ENCODE results near the gene CETN3. TPM values are rescaled to one million over a fixed set of nuclear protein-coding genes. Genes with fewer than 3 reads are reported as not detected.

The CETN3 gene
- 10 to 100 TPM; 33.4 to 34.7 TPM for total RNA-seq

DNA sequence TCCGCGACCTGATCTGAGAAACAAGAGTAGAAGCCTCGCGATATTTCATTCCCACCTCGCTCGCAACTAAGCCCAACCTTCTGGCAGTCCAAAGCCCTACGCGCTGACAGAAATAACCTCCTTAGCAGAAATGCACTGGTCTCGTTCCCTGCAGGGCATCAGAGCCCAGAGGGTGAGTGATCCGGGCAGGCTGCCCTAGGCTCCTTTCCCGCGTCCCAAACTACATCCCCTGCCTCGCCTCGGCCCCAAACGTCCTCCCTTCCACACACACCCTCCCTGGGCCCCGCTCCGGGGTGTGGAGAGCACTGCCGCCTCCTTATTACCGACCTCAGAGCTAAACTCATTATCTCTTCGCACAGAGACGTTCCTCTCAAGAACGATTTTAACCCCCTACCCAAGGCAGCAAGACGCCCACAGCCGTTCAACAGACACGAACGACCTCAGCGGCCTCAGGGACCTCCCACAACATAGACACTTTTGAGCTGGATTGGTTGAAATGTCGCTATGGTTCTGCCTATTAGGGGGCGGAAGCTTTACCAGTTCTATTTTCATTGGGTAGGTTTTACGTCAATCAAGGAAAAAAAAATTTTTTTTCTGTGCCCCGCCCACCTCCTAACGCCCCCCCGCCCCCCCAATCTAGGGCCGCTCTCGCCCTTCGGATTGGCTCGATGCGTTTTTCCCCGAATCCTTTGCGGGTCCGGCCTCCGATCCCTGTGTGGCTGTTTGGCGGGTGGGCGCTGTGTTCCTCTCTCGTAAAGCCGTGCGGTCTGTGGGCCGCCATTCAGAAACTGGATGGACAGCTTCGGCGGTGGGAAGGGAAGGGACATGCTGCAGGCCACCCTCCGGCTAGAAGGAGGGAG is at the start of gene CETN3:
Gene CETN3, minus strand, starts transcription at position 439 of the 860 bp plus-strand sequence. Its CDS starts 95 bp downstream, at position 344.
- H3K9me3 Mint-ChIP-seq, result no peaks in the 10 kb centered on the region
- no peak within 1 kb of the TSS for H3K27ac Mint-ChIP-seq
- CTCF ChIA-PET, result interaction anchor here (0.7 to 3.4 kb wide), 11 partner anchors 8 to 122 kb away, joined by 3 to 12 read pairs (median 4); partner anchors contain the start of genes LYSMD3, MBLAC2 and POLR3G
- H3K4me1 Mint-ChIP-seq, result peaks cover 19% of the 10 kb centered on the region
- POLR2A ChIA-PET, result interaction anchor here (0.7 to 3.7 kb wide), 18 partner anchors 9 to 974 kb away, joined by 3 to 55 read pairs (median 7); partner anchors contain the start of genes ARRDC3, LYSMD3, MBLAC2 and POLR3G
- H3K27me3 Mint-ChIP-seq, result no peaks in the 10 kb centered on the region
- H3K4me3 Mint-ChIP-seq, result no peak within 1 kb of the TSS
- peak; percentile 91 for DNase-seq
- peaks cover 16% of the 10 kb centered on the region for H3K36me3 Mint-ChIP-seq (ENCODE audit: low read depth)

GRCh38 chr5:90446961-90447360 is 37.4 kb upstream of the CETN3 start:
- no peak for DNase-seq
- Mint-ChIP-seq H3K4me1 (no peaks in the 10 kb centered on the region), H3K27me3 (no peaks in the 10 kb centered on the region), H3K9me3 (no peaks in the 10 kb centered on the region), H3K4me3 (no peak overlapping the region), H3K36me3 (ENCODE audit: low read depth) (no peaks in the 10 kb centered on the region), H3K27ac (no peak overlapping the region)
- CTCF ChIA-PET, result no interaction called here
- POLR2A ChIA-PET, result no interaction called here

DNA sequence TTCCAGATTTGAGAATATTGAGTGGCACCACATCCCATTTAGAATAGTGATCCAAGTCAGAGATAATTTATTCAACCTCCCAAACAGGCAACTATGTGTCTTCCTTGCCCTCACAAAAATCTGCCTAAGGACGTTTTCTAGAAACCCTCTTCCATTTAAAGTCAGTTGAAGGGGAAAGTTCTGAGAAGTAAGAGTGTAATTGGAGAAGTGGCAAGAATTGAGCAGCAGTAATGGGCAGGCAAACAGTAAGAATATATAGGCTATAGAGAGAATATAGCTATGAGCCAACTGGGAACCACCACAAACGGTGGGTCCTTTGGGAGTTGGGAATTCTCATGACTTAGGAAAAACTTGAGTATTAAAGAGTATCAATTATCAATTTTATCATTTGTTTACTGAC is 31.1 kb upstream of the CETN3 start:
- CTCF ChIA-PET, result interaction anchor here (1.2 to 5.8 kb wide), 3 partner anchors 32 to 343 kb away, joined by 3 to 54 read pairs (median 25); partner anchors contain the start of gene LYSMD3
- Mint-ChIP-seq H3K4me3 (no peak overlapping the region), H3K4me1 (peaks cover 9% of the 10 kb centered on the region), H3K36me3 (ENCODE audit: low read depth) (no peaks in the 10 kb centered on the region), H3K27ac (no peak overlapping the region), H3K9me3 (no peaks in the 10 kb centered on the region), H3K27me3 (peaks cover 1% of the 10 kb centered on the region)
- POLR2A ChIA-PET, result interaction anchor here (4.6 kb wide), 1 partner anchor 31 kb away, joined by 21 read pairs; the partner anchor contains the start of gene CETN3
- no peak for DNase-seq

DNA sequence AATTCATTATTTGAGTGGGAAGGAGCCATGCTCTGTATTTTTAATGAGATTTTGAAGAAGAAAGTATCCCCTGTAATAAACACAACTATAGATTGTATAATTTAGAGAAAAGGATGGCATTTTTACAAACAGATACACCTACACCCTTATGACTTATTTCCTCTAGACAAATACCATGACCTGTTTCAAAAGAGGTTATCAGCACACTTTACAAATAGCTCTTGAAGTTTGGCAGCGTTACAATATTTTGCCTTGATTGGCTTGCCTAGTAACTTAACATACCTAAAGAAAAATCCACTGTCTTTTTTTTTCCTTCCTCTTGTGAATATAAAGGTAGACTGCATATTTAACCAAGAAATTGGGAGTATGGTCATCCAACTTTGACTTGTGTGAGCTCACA is 28.5 kb upstream of the CETN3 start:
- ChIA-PET CTCF (interaction anchor here (0.6 to 5.8 kb wide), 7 partner anchors 11 to 346 kb away, joined by 3 to 54 read pairs (median 8); partner anchors contain the start of genes LYSMD3, MBLAC2 and POLR3G), POLR2A (interaction anchor here (0.9 to 4.6 kb wide), 2 partner anchors 13 to 28 kb away, joined by 3 to 21 read pairs; partner anchors contain the start of gene CETN3)
- no peak overlapping the region for H3K27ac Mint-ChIP-seq
- H3K9me3 Mint-ChIP-seq, result no peaks in the 10 kb centered on the region
- peaks cover 9% of the 10 kb centered on the region for H3K4me1 Mint-ChIP-seq
- no peak for DNase-seq
- no peaks in the 10 kb centered on the region for H3K36me3 Mint-ChIP-seq (ENCODE audit: low read depth)
- H3K27me3 Mint-ChIP-seq, result peaks cover 1% of the 10 kb centered on the region
- no peak overlapping the region for H3K4me3 Mint-ChIP-seq

DNA sequence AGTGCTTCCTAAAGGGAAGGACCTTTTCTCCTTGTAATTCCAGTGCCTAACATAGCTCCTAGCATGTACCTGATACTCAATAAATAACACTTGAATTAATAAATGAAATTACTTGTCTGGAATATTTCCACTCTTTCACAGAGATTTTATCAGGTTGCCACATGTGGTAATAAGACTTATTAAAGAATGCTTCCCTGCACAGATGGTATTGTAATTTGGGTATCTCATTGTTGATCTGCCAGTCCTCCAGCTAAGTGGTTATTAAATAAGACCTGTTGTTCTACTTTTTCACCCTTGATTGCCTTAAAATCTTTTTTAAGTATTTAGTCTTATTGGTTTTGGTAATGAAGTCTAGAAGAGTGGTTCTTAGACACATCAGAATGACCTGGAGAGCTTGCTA is 28.1 kb upstream of the CETN3 start:
- Mint-ChIP-seq H3K9me3 (no peaks in the 10 kb centered on the region), H3K36me3 (ENCODE audit: low read depth) (no peaks in the 10 kb centered on the region), H3K4me1 (peaks cover 9% of the 10 kb centered on the region), H3K4me3 (no peak overlapping the region), H3K27ac (no peak overlapping the region), H3K27me3 (peaks cover 1% of the 10 kb centered on the region)
- ChIA-PET POLR2A (interaction anchor here (0.9 kb wide), 1 partner anchor 14 kb away, joined by 3 read pairs; no protein-coding TSS in a partner anchor), CTCF (interaction anchor here (0.6 to 5.8 kb wide), 6 partner anchors 14 to 346 kb away, joined by 3 to 54 read pairs (median 10); partner anchors contain the start of genes LYSMD3, MBLAC2 and POLR3G)
- DNase-seq, result no peak

DNA sequence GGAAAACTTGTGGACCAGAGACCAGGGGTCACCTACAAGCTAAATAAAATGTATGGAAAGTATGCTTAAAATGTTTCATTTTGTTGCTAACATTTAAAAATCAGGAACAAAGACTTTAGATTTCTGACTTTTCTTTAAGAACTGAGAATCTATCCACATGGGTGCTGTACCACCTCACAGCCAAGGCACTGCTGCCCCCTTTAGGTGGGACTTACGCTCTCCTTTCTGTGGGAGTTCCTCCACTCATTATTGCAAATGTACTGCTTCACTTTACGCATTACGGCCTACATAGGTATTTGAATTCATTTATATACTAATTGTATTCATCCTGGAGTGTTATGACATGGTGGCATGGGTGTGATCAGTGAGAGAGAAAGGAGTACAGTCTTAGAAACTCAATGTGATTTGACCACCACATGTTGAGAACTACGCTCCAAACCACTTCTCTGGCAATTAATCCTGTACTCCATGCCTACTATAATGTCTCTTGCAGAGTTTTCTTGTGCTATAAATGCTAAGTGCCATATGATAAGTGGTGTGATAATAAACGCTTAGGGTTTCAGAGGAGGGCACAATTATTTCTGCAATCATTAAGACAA is 24.7 kb upstream of the CETN3 start:
- CTCF ChIA-PET, result interaction anchor here (0.6 kb wide), 1 partner anchor 418 kb away, joined by 3 read pairs; no protein-coding TSS in a partner anchor
- no peak overlapping the region for H3K27ac Mint-ChIP-seq
- no peaks in the 10 kb centered on the region for H3K4me1 Mint-ChIP-seq
- POLR2A ChIA-PET, result no interaction called here
- H3K4me3 Mint-ChIP-seq, result no peak overlapping the region
- H3K9me3 Mint-ChIP-seq, result no peaks in the 10 kb centered on the region
- DNase-seq, result peak; percentile 37
- H3K27me3 Mint-ChIP-seq, result peaks cover 12% of the 10 kb centered on the region
- H3K36me3 Mint-ChIP-seq (ENCODE audit: low read depth), result no peaks in the 10 kb centered on the region

DNA sequence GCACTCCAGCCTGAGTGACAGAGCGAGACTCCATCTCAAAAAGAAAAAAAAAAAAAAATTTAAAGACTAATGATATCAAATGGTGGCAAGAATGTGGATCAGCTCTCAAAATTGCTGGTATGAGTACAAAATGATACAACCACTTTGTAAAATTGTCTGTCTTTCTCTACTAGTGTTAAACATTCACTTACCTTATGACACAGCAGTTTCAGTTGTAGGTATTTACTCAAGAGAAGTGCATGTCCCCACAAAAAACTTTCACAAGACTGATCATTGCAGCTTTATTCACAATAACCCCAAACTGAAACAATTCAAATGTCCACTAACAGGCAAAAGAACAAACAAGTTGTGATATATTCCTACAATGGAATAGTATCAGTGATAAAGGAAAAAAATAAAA is 14.7 kb upstream of the CETN3 start:
- ChIA-PET CTCF (no interaction called here), POLR2A (no interaction called here)
- no peaks in the 10 kb centered on the region for H3K9me3 Mint-ChIP-seq
- H3K27ac Mint-ChIP-seq, result no peak overlapping the region
- H3K4me1 Mint-ChIP-seq, result no peaks in the 10 kb centered on the region
- no peaks in the 10 kb centered on the region for H3K36me3 Mint-ChIP-seq (ENCODE audit: low read depth)
- H3K27me3 Mint-ChIP-seq, result peaks cover 26% of the 10 kb centered on the region
- no peak for DNase-seq
- no peak overlapping the region for H3K4me3 Mint-ChIP-seq

GRCh38 chr5:90421136-90421535 is 11.6 kb upstream of the CETN3 start:
- CTCF ChIA-PET, result no interaction called here
- Mint-ChIP-seq H3K27me3 (peaks cover 21% of the 10 kb centered on the region), H3K9me3 (no peaks in the 10 kb centered on the region), H3K27ac (no peak overlapping the region), H3K36me3 (ENCODE audit: low read depth) (no peaks in the 10 kb centered on the region), H3K4me3 (no peak overlapping the region), H3K4me1 (no peaks in the 10 kb centered on the region)
- POLR2A ChIA-PET, result interaction anchor here (1.5 kb wide), 1 partner anchor 11 kb away, joined by 11 read pairs; the partner anchor contains the start of gene CETN3
- no peak for DNase-seq

DNA sequence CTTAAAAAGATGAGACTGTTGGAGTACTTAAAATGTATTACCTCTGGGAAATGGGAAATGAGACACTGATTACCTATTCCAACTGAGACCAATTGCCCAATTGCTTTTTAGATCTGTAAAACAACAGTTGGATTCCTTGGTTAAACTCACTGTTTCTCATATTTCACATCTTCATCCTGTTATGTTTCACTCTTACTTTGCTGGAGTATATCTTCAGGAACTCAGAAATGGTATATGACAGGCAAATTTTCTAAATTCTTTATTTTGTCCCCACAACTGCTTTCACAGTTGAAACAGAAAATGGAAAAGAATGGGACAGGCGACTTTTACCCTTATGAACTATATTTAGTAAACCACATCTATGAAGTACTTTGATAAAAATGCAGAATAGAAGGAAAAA is 8.7 kb upstream of the CETN3 start:
- Mint-ChIP-seq H3K27ac (no peak overlapping the region), H3K4me1 (no peaks in the 10 kb centered on the region), H3K4me3 (no peak overlapping the region), H3K36me3 (ENCODE audit: low read depth) (no peaks in the 10 kb centered on the region), H3K27me3 (peaks cover 16% of the 10 kb centered on the region), H3K9me3 (no peaks in the 10 kb centered on the region)
- no peak for DNase-seq
- ChIA-PET CTCF (no interaction called here), POLR2A (no interaction called here)

DNA sequence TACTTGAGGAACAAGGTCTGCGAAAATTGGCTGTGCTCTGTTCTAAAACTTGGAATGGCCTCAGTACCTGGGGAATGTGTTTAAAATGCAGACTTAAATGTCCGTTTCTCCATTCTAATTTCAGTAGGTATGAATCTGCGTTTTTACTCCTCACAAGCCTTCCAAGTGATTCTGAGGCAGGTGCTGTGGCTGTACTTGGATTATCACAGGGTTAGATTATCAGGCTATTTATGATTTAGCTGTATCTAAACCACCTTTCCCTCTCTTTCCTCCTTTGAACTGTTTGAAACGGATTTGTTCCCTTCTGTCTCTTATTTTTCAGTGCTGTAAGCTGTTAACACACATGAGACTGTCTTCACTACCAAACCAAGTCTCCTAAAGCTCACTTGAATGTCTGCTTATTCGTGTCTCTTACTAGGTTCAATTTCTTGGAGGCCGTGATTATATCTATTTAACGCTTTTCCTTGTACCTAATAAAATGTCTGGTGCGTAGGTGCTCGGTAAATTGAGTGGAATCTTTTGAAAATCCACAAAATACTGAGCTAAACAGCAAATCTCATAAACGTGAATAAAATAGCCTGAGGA is 714 bp upstream of the CETN3 start:
- no peak overlapping the region for H3K27ac Mint-ChIP-seq
- CTCF ChIA-PET, result interaction anchor here (0.7 to 3.4 kb wide), 10 partner anchors 9 to 121 kb away, joined by 3 to 12 read pairs (median 4); partner anchors contain the start of genes LYSMD3, MBLAC2 and POLR3G
- no peak overlapping the region for H3K4me3 Mint-ChIP-seq
- no peaks in the 10 kb centered on the region for H3K9me3 Mint-ChIP-seq
- H3K27me3 Mint-ChIP-seq, result no peaks in the 10 kb centered on the region
- peaks cover 17% of the 10 kb centered on the region for H3K4me1 Mint-ChIP-seq
- H3K36me3 Mint-ChIP-seq (ENCODE audit: low read depth), result peaks cover 12% of the 10 kb centered on the region
- POLR2A ChIA-PET, result interaction anchor here (0.7 to 3.7 kb wide), 21 partner anchors 10 to 973 kb away, joined by 3 to 55 read pairs (median 4); partner anchors contain the start of genes ARRDC3, LYSMD3, MBLAC2 and POLR3G
- DNase-seq, result no peak

GRCh38 chr5:90408571-90409317 is 812 bp downstream of the CETN3 start:
- Mint-ChIP-seq H3K27ac (no peak overlapping the region), H3K4me1 (peaks cover 19% of the 10 kb centered on the region), H3K9me3 (no peaks in the 10 kb centered on the region), H3K4me3 (no peak overlapping the region), H3K36me3 (ENCODE audit: low read depth) (peaks cover 16% of the 10 kb centered on the region), H3K27me3 (no peaks in the 10 kb centered on the region)
- DNase-seq, result no peak
- ChIA-PET CTCF (interaction anchor here (0.8 to 3.4 kb wide), 6 partner anchors 19 to 121 kb away, joined by 3 to 12 read pairs (median 6); partner anchors contain the start of genes LYSMD3, MBLAC2 and POLR3G), POLR2A (interaction anchor here (1.2 to 3.7 kb wide), 7 partner anchors 18 to 975 kb away, joined by 3 to 55 read pairs (median 14); partner anchors contain the start of genes ARRDC3, LYSMD3, MBLAC2 and POLR3G)

GRCh38 chr5:90406466-90406865 is 3.1 kb downstream of the CETN3 start:
- ChIA-PET CTCF (interaction anchor here (0.6 kb wide), 1 partner anchor 192 kb away, joined by 5 read pairs; no protein-coding TSS in a partner anchor), POLR2A (no interaction called here)
- Mint-ChIP-seq H3K4me1 (peaks cover 19% of the 10 kb centered on the region), H3K27ac (no peak overlapping the region), H3K4me3 (no peak overlapping the region), H3K36me3 (ENCODE audit: low read depth) (peaks cover 21% of the 10 kb centered on the region), H3K9me3 (no peaks in the 10 kb centered on the region), H3K27me3 (no peaks in the 10 kb centered on the region)
- no peak for DNase-seq

All from activated CD4-positive, alpha-beta memory T cell treated with anti-CD3 and anti-CD28 coated beads, Interleukin-2, amount 10 ng/mL, durations not matched to agents 7 days and 5 days (primary cell).